ENCODE measurements around the gene HDAC10.

HDAC10 gene

GRCh38 chr22:50226875-50227165, 24.2 kb downstream of the HDAC10 start:
- no peak overlapping the region for H3K27ac ChIP-seq (ENCODE audit: low read depth, low read length)
- H3K36me3 ChIP-seq (ENCODE audit: control insufficient read depth, insufficient read depth, low read length): peaks cover 40% of the 10 kb centered on the region
- no peaks in the 10 kb centered on the region for H3K27me3 ChIP-seq (ENCODE audit: control insufficient read depth, insufficient read depth, low read length)
- H3K4me3 ChIP-seq (ENCODE audit: low read depth, low read length): no peak overlapping the region
- H3K9me3 ChIP-seq (ENCODE audit: control insufficient read depth, insufficient read depth, low read length): no peaks in the 10 kb centered on the region
- no peaks in the 10 kb centered on the region for H3K4me1 ChIP-seq (ENCODE audit: control insufficient read depth, insufficient read depth, low read length)
- H3K9ac ChIP-seq (ENCODE audit: low read depth, low read length): no peak overlapping the region

- no peaks in the 10 kb centered on the region for H3K9me3 ChIP-seq (ENCODE audit: control insufficient read depth, insufficient read depth, low read length)
- H3K36me3 ChIP-seq (ENCODE audit: control insufficient read depth, insufficient read depth, low read length): peaks cover 46% of the 10 kb centered on the region
- H3K27ac ChIP-seq (ENCODE audit: low read depth, low read length): no peak overlapping the region
- H3K9ac ChIP-seq (ENCODE audit: low read depth, low read length): no peak overlapping the region
- H3K4me3 ChIP-seq (ENCODE audit: low read depth, low read length): no peak overlapping the region
- H3K4me1 ChIP-seq (ENCODE audit: control insufficient read depth, insufficient read depth, low read length): no peaks in the 10 kb centered on the region
- no peaks in the 10 kb centered on the region for H3K27me3 ChIP-seq (ENCODE audit: control insufficient read depth, insufficient read depth, low read length)
Measured at GRCh38 chr22:50226063-50226874, 24.8 kb downstream of the HDAC10 start.

- H3K4me1 ChIP-seq (ENCODE audit: control insufficient read depth, insufficient read depth, low read length): no peaks in the 10 kb centered on the region
- H3K27ac ChIP-seq (ENCODE audit: low read depth, low read length): no peak overlapping the region
- peaks cover 54% of the 10 kb centered on the region for H3K36me3 ChIP-seq (ENCODE audit: control insufficient read depth, insufficient read depth, low read length)
- H3K27me3 ChIP-seq (ENCODE audit: control insufficient read depth, insufficient read depth, low read length): no peaks in the 10 kb centered on the region
- H3K9ac ChIP-seq (ENCODE audit: low read depth, low read length): no peak overlapping the region
- no peak overlapping the region for H3K4me3 ChIP-seq (ENCODE audit: low read depth, low read length)
- no peaks in the 10 kb centered on the region for H3K9me3 ChIP-seq (ENCODE audit: control insufficient read depth, insufficient read depth, low read length)
Measured at GRCh38 chr22:50225200-50225969, 25.7 kb downstream of the HDAC10 start.

GRCh38 chr22:50224071-50224470, 27.0 kb downstream of the HDAC10 start:
- Histone ChIP-seq H3K36me3 (ENCODE audit: control insufficient read depth, insufficient read depth, low read length) (peaks cover 51% of the 10 kb centered on the region), H3K27me3 (ENCODE audit: control insufficient read depth, insufficient read depth, low read length) (no peaks in the 10 kb centered on the region)

GRCh38 chr22:50222508-50222907, 28.6 kb downstream of the HDAC10 start:
- peaks cover 67% of the 10 kb centered on the region for H3K36me3 ChIP-seq (ENCODE audit: control insufficient read depth, insufficient read depth, low read length)
- H3K4me3 ChIP-seq (ENCODE audit: low read depth, low read length): no peak overlapping the region
- H3K9ac ChIP-seq (ENCODE audit: low read depth, low read length): no peak overlapping the region
- no peaks in the 10 kb centered on the region for H3K27me3 ChIP-seq (ENCODE audit: control insufficient read depth, insufficient read depth, low read length)
- H3K4me1 ChIP-seq (ENCODE audit: control insufficient read depth, insufficient read depth, low read length): no peaks in the 10 kb centered on the region
- no peak overlapping the region for H3K27ac ChIP-seq (ENCODE audit: low read depth, low read length)
- H3K9me3 ChIP-seq (ENCODE audit: control insufficient read depth, insufficient read depth, low read length): no peaks in the 10 kb centered on the region

More at GRCh38 chr22:50224071-50224470, 27.0 kb downstream of the HDAC10 start:
- Histone ChIP-seq H3K27ac (ENCODE audit: low read depth, low read length) (no peak overlapping the region), H3K4me3 (ENCODE audit: low read depth, low read length) (no peak overlapping the region), H3K9me3 (ENCODE audit: control insufficient read depth, insufficient read depth, low read length) (no peaks in the 10 kb centered on the region), H3K4me1 (ENCODE audit: control insufficient read depth, insufficient read depth, low read length) (no peaks in the 10 kb centered on the region), H3K9ac (ENCODE audit: low read depth, low read length) (no peak overlapping the region)

- no peaks in the 10 kb centered on the region for H3K4me1 ChIP-seq (ENCODE audit: control insufficient read depth, insufficient read depth, low read length)
- no peak overlapping the region for H3K4me3 ChIP-seq (ENCODE audit: low read depth, low read length)
- H3K27me3 ChIP-seq (ENCODE audit: control insufficient read depth, insufficient read depth, low read length): no peaks in the 10 kb centered on the region
- H3K9me3 ChIP-seq (ENCODE audit: control insufficient read depth, insufficient read depth, low read length): no peaks in the 10 kb centered on the region
- no peak overlapping the region for H3K9ac ChIP-seq (ENCODE audit: low read depth, low read length)
- peaks cover 75% of the 10 kb centered on the region for H3K36me3 ChIP-seq (ENCODE audit: control insufficient read depth, insufficient read depth, low read length)
- H3K27ac ChIP-seq (ENCODE audit: low read depth, low read length): no peak overlapping the region
Measured at GRCh38 chr22:50221410-50222300, 29.4 kb downstream of the HDAC10 start.

- H3K4me1 ChIP-seq (ENCODE audit: control insufficient read depth, insufficient read depth, low read length): no peaks in the 10 kb centered on the region
- peaks cover 80% of the 10 kb centered on the region for H3K36me3 ChIP-seq (ENCODE audit: control insufficient read depth, insufficient read depth, low read length)
- H3K9me3 ChIP-seq (ENCODE audit: control insufficient read depth, insufficient read depth, low read length): no peaks in the 10 kb centered on the region
- no peak overlapping the region for H3K9ac ChIP-seq (ENCODE audit: low read depth, low read length)
- H3K4me3 ChIP-seq (ENCODE audit: low read depth, low read length): no peak overlapping the region
- no peaks in the 10 kb centered on the region for H3K27me3 ChIP-seq (ENCODE audit: control insufficient read depth, insufficient read depth, low read length)
- no peak overlapping the region for H3K27ac ChIP-seq (ENCODE audit: low read depth, low read length)
Measured at GRCh38 chr22:50220603-50221409, 30.3 kb downstream of the HDAC10 start.

- Histone ChIP-seq H3K27ac (ENCODE audit: low read depth, low read length) (no peak overlapping the region), H3K36me3 (ENCODE audit: control insufficient read depth, insufficient read depth, low read length) (peaks cover 83% of the 10 kb centered on the region), H3K9me3 (ENCODE audit: control insufficient read depth, insufficient read depth, low read length) (no peaks in the 10 kb centered on the region), H3K4me3 (ENCODE audit: low read depth, low read length) (no peak overlapping the region), H3K4me1 (ENCODE audit: control insufficient read depth, insufficient read depth, low read length) (no peaks in the 10 kb centered on the region), H3K9ac (ENCODE audit: low read depth, low read length) (no peak overlapping the region), H3K27me3 (ENCODE audit: control insufficient read depth, insufficient read depth, low read length) (no peaks in the 10 kb centered on the region)
Measured at GRCh38 chr22:50219800-50220602, 31.1 kb downstream of the HDAC10 start.

GRCh38 chr22:50218996-50219727, 31.9 kb downstream of the HDAC10 start:
- H3K9ac ChIP-seq (ENCODE audit: low read depth, low read length): no peak overlapping the region
- peaks cover 83% of the 10 kb centered on the region for H3K36me3 ChIP-seq (ENCODE audit: control insufficient read depth, insufficient read depth, low read length)
- no peaks in the 10 kb centered on the region for H3K27me3 ChIP-seq (ENCODE audit: control insufficient read depth, insufficient read depth, low read length)
- no peak overlapping the region for H3K27ac ChIP-seq (ENCODE audit: low read depth, low read length)
- no peaks in the 10 kb centered on the region for H3K4me1 ChIP-seq (ENCODE audit: control insufficient read depth, insufficient read depth, low read length)
- H3K9me3 ChIP-seq (ENCODE audit: control insufficient read depth, insufficient read depth, low read length): no peaks in the 10 kb centered on the region
- no peak overlapping the region for H3K4me3 ChIP-seq (ENCODE audit: low read depth, low read length)

Measured in HUES48 (cell line).